Ishikawa (cell line): ENCODE results near the gene ATP1A4.

ENCODE experiments used
- CEBPB ChIP-seq: IDR thresholded peaks from 2 replicates; pipeline ENCODE4 v1.6.1; 2012
- CREB1 ChIP-seq: IDR thresholded peaks from 2 replicates; pipeline ENCODE4 v1.6.1; 2012; ENCODE audit warnings: low read depth
- EGR1 ChIP-seq: IDR thresholded peaks from 2 replicates; pipeline ENCODE4 v1.6.1; 2012
- EP300 ChIP-seq: IDR thresholded peaks from 2 replicates; pipeline ENCODE4 v1.6.1; 2012; ENCODE audit warnings: borderline replicate concordance
- FOXM1 ChIP-seq: IDR thresholded peaks from 2 replicates; pipeline ENCODE4 v1.6.1; 2012; ENCODE audit warnings: low read depth, borderline replicate concordance
- NFIC ChIP-seq: IDR thresholded peaks from 2 replicates; pipeline ENCODE4 v1.6.1; 2012
- RAD21 ChIP-seq: IDR thresholded peaks from 2 replicates; pipeline ENCODE4 v1.6.1; 2012; ENCODE audit warnings: low read depth
- REST ChIP-seq: IDR thresholded peaks from 2 replicates; pipeline ENCODE4 v1.6.1; 2012; ENCODE audit warnings: low read depth, mild to moderate bottlenecking
- TAF1 ChIP-seq: IDR thresholded peaks from 2 replicates; pipeline ENCODE4 v1.6.1; 2012; ENCODE audit warnings: low read depth, mild to moderate bottlenecking
- USF1 ChIP-seq: IDR thresholded peaks from 2 replicates; pipeline ENCODE4 v1.6.1; 2012
- YY1 ChIP-seq: IDR thresholded peaks from 2 replicates; pipeline ENCODE4 v1.6.1; 2012; ENCODE audit warnings: low read depth
- ZBTB7A ChIP-seq: IDR thresholded peaks from 2 replicates; pipeline ENCODE4 v1.6.1; 2012; ENCODE audit warnings: low read depth

- no peak for TF ChIP-seq ZBTB7A
- no peak for TF ChIP-seq EP300
- no peak for TF ChIP-seq CEBPB
- no peak for TF ChIP-seq CREB1
- no peak for TF ChIP-seq YY1
- TF ChIP-seq FOXM1 = no peak
- TF ChIP-seq REST = no peak
- no peak for TF ChIP-seq RAD21
- TF ChIP-seq USF1 = no peak
- TF ChIP-seq NFIC = no peak
- no peak for TF ChIP-seq EGR1
- TF ChIP-seq TAF1 = no peak
Measured at GRCh38 chr1:160104486-160104885, 46.9 kb upstream of the ATP1A4 start.
